Measurements from ENCODE around the gene RHD. TPM values are rescaled to one million over a fixed set of nuclear protein-coding genes. Genes with fewer than 3 reads are reported as not detected.
"Not testable (repeated sequence)": the region's sequence is repeated elsewhere in the genome, so short reads cannot be mapped to it uniquely, and the experiment has no call there.

The RHD gene
- total RNA-seq, 1 donor from 2014 or later: not detected

DNA sequence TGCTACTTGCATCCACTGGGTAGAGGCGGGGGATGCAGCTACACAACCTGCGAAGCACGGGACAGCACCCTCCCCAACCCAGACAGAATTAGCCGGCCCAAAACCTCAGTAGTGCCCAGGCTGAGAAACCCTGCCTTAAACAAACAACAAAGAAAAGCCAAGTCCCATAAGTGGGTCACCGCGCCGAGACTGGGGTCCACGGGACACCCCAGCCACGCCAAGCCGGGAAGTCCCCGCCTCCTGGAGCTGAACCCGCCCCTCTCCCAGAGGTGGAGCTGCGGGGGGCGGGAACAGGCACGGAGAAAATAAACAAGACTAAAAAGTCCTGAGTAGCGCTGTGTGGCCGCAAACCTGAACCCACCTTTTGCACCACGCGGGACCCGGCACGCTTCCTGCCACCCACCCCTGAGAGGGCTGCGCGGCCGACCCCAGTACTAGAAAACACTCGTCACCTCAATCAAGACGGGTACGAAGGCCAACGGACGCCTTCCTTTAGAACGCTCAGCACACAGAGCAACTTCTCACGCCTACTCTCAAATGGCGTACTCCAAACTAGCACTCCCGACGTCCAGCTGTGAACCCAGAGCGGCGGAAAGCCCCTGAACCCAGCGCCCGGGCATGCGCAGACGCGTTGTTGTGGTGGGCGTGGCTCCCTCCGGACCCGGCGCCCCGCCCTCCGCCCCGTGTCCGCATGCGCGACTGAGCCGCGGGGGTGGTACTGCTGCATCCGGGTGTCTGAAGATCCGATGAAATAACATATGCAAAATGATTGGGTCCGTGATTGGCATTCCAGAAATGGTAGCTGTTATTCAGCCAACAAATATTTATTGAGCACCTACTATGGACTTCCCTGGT lies 4.8 kb upstream of the RHD start:
- DNase-seq (ENCODE audit: low spot score): peak; percentile 80
- Mint-ChIP-seq H3K4me3 (ENCODE audit: low read depth) (peak overlapping the region; percentile 71), H3K27ac (peak overlapping the region; percentile 75)
- H3K27me3 Mint-ChIP-seq (ENCODE audit: low read depth); H3K4me1 Mint-ChIP-seq (ENCODE audit: low read depth); H3K36me3 Mint-ChIP-seq (ENCODE audit: low read depth); H3K9me3 Mint-ChIP-seq: not testable (repeated sequence)
- intact Hi-C loops (cut with micrococcal nuclease): loop anchor here (2.0 kb wide), 1 partner anchor 71 kb away; the partner anchor contains the start of gene TMEM50A

DNA sequence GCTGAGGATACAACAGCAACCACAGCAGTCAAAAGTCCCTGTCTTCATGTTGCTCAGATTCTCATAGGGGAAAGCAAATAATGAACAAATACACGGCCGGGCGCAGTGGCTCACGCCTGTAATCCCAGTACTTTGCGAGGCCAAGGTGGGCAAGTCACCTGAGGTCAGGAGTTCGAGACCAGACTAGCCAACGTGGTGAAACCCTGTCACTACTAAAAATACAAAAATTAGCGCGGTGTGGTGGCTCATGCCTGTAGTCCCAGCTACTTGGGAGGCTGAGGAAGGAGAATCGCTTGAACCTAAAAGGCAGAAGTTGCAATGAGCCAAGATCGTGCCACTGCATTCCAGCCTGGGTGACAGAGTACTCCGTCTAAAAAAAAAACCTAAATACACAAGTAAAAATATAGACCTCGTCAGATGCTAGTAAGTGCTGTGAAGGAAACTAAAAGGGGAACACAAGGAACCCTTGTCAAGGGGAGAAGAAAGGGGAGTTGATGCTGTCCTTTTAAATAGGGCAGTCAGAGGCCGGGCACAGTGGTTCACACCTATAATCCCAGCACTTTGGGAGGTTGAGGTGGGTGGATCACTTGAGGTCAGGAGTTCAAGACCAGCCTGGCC lies 4.1 kb upstream of the RHD start:
- not testable (repeated sequence) for H3K9me3 Mint-ChIP-seq; H3K4me1 Mint-ChIP-seq (ENCODE audit: low read depth); DNase-seq (ENCODE audit: low spot score); H3K36me3 Mint-ChIP-seq (ENCODE audit: low read depth); H3K27me3 Mint-ChIP-seq (ENCODE audit: low read depth)
- H3K27ac Mint-ChIP-seq: peak overlapping the region; percentile 75
- intact Hi-C loops (cut with micrococcal nuclease): loop anchor here (2.0 kb wide), 1 partner anchor 71 kb away; the partner anchor contains the start of gene TMEM50A
- H3K4me3 Mint-ChIP-seq (ENCODE audit: low read depth): peak overlapping the region; percentile 71

DNA sequence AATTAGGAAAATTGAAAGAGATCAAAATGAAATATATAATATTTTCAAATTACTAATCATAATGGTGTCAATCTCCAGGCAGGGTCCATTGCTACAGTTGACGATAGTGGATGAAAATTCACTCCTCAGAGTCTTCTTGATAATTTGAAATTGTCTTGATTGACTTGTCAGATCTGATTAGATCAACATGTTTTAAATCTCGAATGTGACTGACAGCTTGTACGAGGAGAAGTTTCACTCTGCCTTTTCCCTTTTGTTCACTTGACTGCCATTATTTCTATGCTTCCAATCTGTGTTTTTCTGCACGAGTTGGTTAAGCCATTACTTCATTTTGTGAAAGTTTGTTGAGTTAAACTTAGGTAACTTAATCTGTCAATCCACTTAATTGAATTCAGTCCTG lies 3.3 kb downstream of the RHD start:
- not testable (repeated sequence) for H3K27ac Mint-ChIP-seq; H3K4me3 Mint-ChIP-seq (ENCODE audit: low read depth); H3K36me3 Mint-ChIP-seq (ENCODE audit: low read depth)

DNA sequence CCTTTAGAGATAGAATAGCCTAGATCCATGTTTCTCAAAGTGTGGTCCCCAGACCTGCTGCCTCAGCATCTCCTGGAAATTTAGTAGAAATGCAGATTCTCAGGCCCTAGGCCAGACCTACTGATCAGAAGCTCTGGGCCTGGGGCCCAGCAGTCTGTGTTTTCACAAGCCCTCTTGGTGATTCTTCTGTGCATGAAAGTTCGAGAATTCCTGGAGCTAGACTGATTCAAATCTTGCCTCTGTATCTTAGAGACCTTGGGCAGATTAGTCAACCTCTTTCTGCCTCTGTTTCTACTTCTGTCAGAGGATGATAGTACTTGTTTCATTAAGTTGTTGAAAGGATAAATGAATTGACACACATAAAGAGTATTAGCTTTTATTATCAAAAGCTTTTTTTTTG lies 5.0 kb downstream of the RHD start:
- H3K4me3 Mint-ChIP-seq (ENCODE audit: low read depth); H3K9me3 Mint-ChIP-seq; DNase-seq (ENCODE audit: low spot score); H3K27me3 Mint-ChIP-seq (ENCODE audit: low read depth); H3K36me3 Mint-ChIP-seq (ENCODE audit: low read depth); intact Hi-C loops (cut with micrococcal nuclease); H3K4me1 Mint-ChIP-seq (ENCODE audit: low read depth); H3K27ac Mint-ChIP-seq: not testable (repeated sequence)

More for the DNA sequence above, 3.3 kb downstream of the RHD start:
- H3K27me3 Mint-ChIP-seq (ENCODE audit: low read depth); intact Hi-C loops (cut with micrococcal nuclease); DNase-seq (ENCODE audit: low spot score); H3K4me1 Mint-ChIP-seq (ENCODE audit: low read depth); H3K9me3 Mint-ChIP-seq: not testable (repeated sequence)

DNA sequence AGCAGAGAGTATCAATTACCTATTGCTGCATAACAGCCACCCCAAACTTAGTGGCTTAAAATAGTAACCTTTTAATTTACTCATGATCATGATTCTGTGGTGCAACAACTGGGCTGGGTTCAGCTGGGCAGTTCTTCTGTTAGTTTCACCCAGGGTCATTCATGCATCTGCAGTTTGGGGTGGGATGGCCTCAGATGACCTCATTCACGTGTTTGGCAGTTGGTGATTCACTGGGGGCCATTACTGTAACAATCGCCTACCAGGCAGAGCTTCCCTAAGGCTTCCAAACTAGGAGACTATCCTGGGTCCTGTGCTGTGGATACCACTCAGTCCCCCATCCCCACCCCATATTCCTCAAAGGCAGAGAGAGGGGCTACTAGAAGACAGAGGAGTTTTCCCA lies 6.0 kb downstream of the RHD start:
- not testable (repeated sequence) for H3K4me1 Mint-ChIP-seq (ENCODE audit: low read depth); H3K9me3 Mint-ChIP-seq; H3K27ac Mint-ChIP-seq

DNA sequence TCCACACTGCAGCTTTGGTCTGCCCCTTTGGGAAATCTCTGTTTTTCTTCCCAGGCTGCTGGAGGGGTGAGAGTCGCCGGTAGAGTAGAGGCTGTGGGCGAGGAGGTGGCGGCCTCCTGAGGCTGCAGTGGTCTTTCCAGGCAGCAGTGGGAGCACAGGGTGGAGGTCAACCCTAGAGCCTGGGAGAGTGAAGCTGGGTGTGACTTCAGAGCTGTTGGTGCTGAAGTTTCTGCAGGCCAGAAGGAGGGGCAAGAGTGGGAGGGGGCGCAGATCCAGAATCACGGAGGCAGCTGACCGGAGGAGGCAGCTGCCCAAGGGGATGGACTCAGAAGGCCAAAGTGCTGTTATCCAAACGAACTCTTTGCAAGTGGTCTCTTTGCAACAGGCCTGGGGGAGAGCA lies 6.5 kb downstream of the RHD start:
- H3K4me1 Mint-ChIP-seq (ENCODE audit: low read depth); intact Hi-C loops (cut with micrococcal nuclease); H3K36me3 Mint-ChIP-seq (ENCODE audit: low read depth); H3K4me3 Mint-ChIP-seq (ENCODE audit: low read depth); H3K27ac Mint-ChIP-seq; H3K27me3 Mint-ChIP-seq (ENCODE audit: low read depth); DNase-seq (ENCODE audit: low spot score); H3K9me3 Mint-ChIP-seq: not testable (repeated sequence)

More for the DNA sequence above, 6.0 kb downstream of the RHD start:
- H3K27me3 Mint-ChIP-seq (ENCODE audit: low read depth); intact Hi-C loops (cut with micrococcal nuclease); H3K4me3 Mint-ChIP-seq (ENCODE audit: low read depth); DNase-seq (ENCODE audit: low spot score); H3K36me3 Mint-ChIP-seq (ENCODE audit: low read depth): not testable (repeated sequence)

DNA sequence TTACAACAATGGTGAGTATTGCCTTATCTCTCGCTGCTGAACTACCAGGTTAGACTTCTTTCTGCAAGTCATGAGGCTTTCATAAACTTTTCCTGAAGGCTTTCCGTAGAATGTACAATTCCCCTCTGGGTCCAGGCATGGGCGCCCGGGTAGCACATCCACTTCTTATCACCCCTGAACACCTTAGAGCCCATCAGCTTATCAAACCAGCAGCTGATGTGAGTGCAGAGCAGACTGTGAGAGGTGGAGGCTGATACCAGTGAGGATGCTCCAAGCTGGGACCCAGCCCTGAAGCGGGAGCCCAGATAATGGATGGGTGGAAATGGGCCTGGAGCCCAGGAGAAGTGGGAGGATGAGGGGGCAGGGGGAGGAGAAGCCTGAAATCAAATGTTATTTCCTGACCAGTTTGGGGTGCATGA lies 7.4 kb downstream of the RHD start:
- H3K36me3 Mint-ChIP-seq (ENCODE audit: low read depth); H3K27me3 Mint-ChIP-seq (ENCODE audit: low read depth); H3K4me3 Mint-ChIP-seq (ENCODE audit: low read depth); DNase-seq (ENCODE audit: low spot score); H3K27ac Mint-ChIP-seq; H3K9me3 Mint-ChIP-seq; intact Hi-C loops (cut with micrococcal nuclease); H3K4me1 Mint-ChIP-seq (ENCODE audit: low read depth): not testable (repeated sequence)

DNA sequence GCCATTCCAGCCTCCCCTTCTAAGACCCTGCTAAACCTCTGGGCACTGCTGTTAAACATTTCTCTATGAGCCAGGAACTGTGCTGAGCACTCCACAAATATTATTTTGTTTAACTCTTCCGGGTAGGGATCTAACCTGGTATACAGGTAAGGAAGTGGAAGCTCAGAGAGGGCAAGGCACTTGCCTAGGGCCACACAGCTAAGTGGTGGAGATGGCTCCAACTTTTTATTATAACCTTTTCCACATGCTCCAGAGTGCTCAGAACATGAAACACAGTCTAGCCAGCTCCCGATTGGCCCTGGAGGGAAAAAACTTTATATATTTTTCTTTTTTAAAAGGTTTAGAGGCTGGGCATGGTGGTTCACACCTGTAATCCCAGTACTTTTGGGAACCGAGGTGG lies 13.6 kb downstream of the RHD start:
- H3K9me3 Mint-ChIP-seq; H3K4me3 Mint-ChIP-seq (ENCODE audit: low read depth); H3K27me3 Mint-ChIP-seq (ENCODE audit: low read depth); H3K27ac Mint-ChIP-seq; H3K36me3 Mint-ChIP-seq (ENCODE audit: low read depth); H3K4me1 Mint-ChIP-seq (ENCODE audit: low read depth); intact Hi-C loops (cut with micrococcal nuclease); DNase-seq (ENCODE audit: low spot score): not testable (repeated sequence)

DNA sequence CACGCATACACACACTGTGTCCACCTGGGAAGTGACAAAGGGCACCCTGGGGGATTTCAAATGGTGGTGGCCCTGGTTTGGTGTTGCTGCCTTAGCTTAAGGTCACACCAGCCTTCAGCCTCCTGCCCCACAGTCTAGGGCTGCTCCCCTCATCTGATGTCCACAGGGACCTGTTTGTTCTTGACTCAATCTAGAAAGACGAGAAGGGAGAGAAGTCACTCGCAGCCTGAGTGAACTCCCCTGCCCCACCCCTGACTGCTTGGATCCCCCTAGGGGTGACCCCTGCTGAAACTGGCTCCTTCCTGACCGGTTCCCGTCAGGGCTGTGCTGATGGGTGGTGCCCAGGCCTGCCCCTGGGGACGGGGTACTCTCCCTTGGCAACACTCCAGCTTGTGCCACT lies 14.9 kb downstream of the RHD start:
- H3K4me1 Mint-ChIP-seq (ENCODE audit: low read depth); DNase-seq (ENCODE audit: low spot score); H3K9me3 Mint-ChIP-seq; H3K36me3 Mint-ChIP-seq (ENCODE audit: low read depth); H3K4me3 Mint-ChIP-seq (ENCODE audit: low read depth); intact Hi-C loops (cut with micrococcal nuclease); H3K27ac Mint-ChIP-seq; H3K27me3 Mint-ChIP-seq (ENCODE audit: low read depth): not testable (repeated sequence)

DNA sequence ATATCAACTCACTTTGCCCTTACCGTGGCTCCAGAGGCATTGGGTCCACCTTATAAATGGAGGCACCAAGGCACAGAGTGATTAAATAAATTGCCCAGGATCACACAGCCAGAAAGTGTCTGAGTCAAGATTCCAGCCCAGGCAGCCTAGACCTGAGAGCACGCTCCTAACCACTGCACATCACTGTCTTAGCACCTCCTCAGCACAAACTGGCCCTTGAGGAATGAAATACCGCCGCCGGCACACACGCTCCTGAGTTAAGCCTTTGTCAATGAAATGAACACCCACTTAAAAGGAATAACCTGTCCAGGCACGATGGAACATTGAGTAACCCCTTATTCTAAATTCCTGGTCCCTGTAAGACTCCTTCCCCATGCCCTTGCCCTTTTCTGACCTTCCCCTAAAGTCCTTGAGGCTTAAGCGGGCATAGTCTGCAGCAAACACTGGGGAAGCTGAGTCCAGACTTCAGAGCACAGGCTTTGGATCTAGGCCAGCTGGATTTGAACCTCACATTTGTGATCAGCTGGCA lies 16.3 kb downstream of the RHD start:
- DNase-seq (ENCODE audit: low spot score); H3K36me3 Mint-ChIP-seq (ENCODE audit: low read depth); H3K27me3 Mint-ChIP-seq (ENCODE audit: low read depth); H3K4me3 Mint-ChIP-seq (ENCODE audit: low read depth); intact Hi-C loops (cut with micrococcal nuclease); H3K4me1 Mint-ChIP-seq (ENCODE audit: low read depth); H3K27ac Mint-ChIP-seq; H3K9me3 Mint-ChIP-seq: not testable (repeated sequence)

DNA sequence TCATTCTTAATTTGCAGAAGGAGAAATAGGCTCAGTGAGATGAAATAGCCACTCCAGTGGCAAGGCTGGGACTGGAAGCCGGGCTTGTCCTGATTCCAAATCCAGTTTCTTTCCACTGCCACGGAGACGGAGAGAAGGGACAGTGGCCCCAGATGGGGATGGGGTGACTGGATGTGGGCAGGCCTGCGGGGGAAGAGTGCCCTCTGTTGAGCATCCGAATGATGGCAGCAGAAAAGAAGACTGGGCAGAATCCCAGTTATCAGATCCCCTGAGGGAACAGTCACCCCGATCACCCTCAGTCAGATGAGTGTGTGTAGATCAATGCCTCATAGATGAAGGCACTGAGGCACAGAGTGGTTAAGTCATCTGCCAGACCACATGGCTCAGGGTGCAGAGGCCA lies 17.7 kb downstream of the RHD start:
- DNase-seq (ENCODE audit: low spot score); H3K27ac Mint-ChIP-seq; H3K27me3 Mint-ChIP-seq (ENCODE audit: low read depth); H3K4me3 Mint-ChIP-seq (ENCODE audit: low read depth); H3K4me1 Mint-ChIP-seq (ENCODE audit: low read depth); intact Hi-C loops (cut with micrococcal nuclease); H3K36me3 Mint-ChIP-seq (ENCODE audit: low read depth); H3K9me3 Mint-ChIP-seq: not testable (repeated sequence)

DNA sequence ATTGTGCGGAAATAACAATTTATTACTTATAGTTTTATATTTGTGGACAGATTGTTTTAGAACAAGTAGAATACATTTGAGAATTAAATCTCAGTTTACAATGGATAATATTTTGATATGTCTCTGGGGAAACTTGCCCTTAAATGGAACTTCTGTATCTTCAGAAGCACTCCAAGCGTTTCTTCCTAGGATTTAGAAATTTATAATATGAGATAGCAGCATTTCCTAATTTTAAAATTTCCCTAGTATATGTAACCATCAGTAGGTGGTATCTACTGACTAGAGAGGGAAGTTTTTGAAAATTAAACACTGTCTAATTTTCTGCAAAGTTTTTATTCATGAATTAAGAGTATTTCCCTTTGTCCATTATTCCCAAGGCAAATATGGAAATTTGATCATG lies 21.1 kb downstream of the RHD start:
- H3K4me1 Mint-ChIP-seq (ENCODE audit: low read depth); H3K4me3 Mint-ChIP-seq (ENCODE audit: low read depth); DNase-seq (ENCODE audit: low spot score); H3K9me3 Mint-ChIP-seq; H3K27ac Mint-ChIP-seq; H3K36me3 Mint-ChIP-seq (ENCODE audit: low read depth); intact Hi-C loops (cut with micrococcal nuclease); H3K27me3 Mint-ChIP-seq (ENCODE audit: low read depth): not testable (repeated sequence)
